ENCODE data around the gene ELMO3. TPM values are rescaled to one million over a fixed set of nuclear protein-coding genes. Genes with fewer than 3 reads are reported as not detected.

The ELMO3 gene
- total RNA-seq, 8 experiments from 2014 or later: 0.43 to 2.8 (median 1.2) TPM

DNA sequence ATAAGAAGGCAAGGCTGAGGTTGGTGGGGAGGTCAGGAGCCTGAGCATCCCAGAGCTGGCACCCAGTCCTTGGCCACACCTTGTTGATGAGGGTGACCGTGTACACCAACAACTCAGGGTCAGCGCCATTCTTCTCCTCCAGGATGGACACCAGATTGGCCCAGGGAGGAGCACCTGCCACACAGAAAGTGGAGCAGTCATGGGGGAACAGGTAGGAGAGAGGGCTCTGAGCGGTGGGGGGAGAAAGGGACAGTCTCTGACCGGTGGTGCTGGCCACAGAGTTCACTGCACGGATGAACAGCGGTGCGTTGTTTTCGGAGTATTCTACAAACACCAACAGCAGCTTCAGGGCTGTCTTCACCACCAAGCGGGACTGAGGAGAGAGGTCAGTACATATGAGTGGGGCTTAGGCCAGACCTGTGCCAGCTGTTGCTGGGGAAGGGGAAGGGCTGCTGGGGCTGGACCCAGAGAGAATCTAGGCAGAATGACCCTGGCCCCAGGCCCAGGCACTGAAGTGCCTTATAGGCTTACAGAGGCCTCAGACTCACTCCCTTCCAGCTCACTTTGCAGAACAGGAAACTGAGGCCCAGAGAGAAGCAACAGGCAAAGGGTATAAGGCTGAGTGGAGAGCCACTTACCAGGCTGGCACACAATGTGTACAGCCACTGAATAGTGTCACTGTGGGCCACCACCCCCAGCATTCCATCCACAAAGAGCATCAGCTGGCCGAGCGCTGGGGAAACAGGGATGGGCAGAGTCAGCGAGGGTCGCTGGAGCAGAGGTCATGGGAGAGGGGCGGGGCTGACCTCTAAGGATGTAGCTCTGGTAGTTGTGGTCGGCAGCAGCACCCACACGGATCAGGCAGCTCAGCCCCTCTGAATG is 38.7 kb downstream of the ELMO3 start:
- Histone ChIP-seq H3K4me1 (replicated peaks in 1 of 2) (peaks cover 3 to 6% of the 10 kb centered on the region in 2 donors), H3K4me3 (no peak overlapping the region), H3K27ac (no peak overlapping the region)
- WGBS, 10 experiments: 41 to 100% (median 80%) methylated on average over 5 to 8 of the region's 16 CpGs; no CpG with 5 or more reads in 6 of the 10 experiments
- in situ Hi-C loops (cut with MboI; ENCODE audit: low pct_unique_long_range_greater_than_20kb in 2 of 9, low sequenced_read_pairs in 9 of 9, unreplicated experiment in 9 of 9): loop anchor here in 1 of 9 experiments (25.0 kb wide), 1 partner anchor 175 kb away; the partner anchor contains the start of gene ZDHHC1
- ATAC-seq (replicated peaks in 6 of 8): no peak

DNA sequence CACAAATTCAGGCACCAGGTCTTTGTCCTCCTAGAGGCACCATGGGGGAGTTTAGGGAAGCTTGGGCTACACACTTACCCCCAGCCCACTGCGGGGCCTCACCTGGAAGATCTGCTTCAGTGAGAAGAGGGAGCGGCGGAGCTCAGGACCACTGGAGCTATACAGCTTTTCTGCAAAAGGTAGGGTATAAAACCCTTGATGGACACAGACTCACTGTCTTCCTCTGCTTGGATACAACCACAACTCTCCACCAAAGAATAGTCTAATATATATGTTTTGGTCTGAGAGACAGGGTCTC is 39.3 kb downstream of the ELMO3 start:
- Histone ChIP-seq H3K27ac (no peak overlapping the region), H3K4me3 (no peak overlapping the region), H3K4me1 (replicated peaks in 1 of 2) (peaks cover 3 to 6% of the 10 kb centered on the region in 2 donors)
- in situ Hi-C loops (cut with MboI; ENCODE audit: low pct_unique_long_range_greater_than_20kb in 2 of 9, low sequenced_read_pairs in 9 of 9, unreplicated experiment in 9 of 9): loop anchor here in 1 of 9 experiments (25.0 kb wide), 1 partner anchor 174 kb away; the partner anchor contains the start of gene ZDHHC1
- no peak for ATAC-seq (replicated peaks in 6 of 8)
- WGBS, 10 experiments: 80 to 100% methylated on average over 1 of the region's 3 CpGs; no CpG with 5 or more reads in 8 of the 10 experiments

DNA sequence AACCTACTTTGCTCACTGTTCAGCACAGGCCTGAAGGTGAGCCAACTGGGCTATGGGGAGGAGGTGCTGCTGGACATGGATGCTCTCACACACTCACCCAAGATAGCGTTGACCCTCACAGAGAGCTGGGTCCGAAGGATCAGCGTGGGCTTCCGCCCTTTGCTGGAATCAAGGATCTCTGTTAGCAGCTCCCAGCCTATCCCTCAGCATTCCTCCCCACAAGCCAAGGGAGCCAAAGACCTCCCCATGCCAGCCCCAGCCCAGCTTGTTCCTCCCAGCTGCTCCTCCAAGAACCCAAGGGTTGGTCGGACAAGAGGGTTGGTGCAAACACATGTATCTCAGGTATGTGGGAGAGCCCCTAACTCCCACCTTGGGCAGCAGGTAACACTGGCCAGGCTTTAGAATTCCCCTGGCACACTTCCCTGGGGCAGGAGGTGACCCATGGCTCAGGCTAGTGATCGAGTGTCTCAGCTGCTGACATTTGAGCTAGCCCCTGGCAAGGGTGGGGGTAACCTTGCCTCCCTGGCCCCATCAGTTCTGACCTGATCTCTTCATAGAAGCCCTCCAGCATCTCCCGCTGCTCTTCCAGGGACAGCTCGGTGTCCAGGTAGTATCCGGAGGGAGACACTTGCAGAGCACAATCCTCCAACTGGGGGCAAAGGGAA is 40.0 kb downstream of the ELMO3 start:
- no peak overlapping the region for H3K27ac ChIP-seq
- ATAC-seq (replicated peaks in 6 of 8): no peak
- WGBS, 10 experiments: 82 to 100% methylated on average over 1 to 2 of the region's 9 CpGs; no CpG with 5 or more reads in 8 of the 10 experiments
- in situ Hi-C loops (cut with MboI; ENCODE audit: low pct_unique_long_range_greater_than_20kb in 2 of 9, low sequenced_read_pairs in 9 of 9, unreplicated experiment in 9 of 9): loop anchor here in 1 of 9 experiments (25.0 kb wide), 1 partner anchor 173 kb away; the partner anchor contains the start of gene ZDHHC1
- peaks cover 3 to 6% of the 10 kb centered on the region in 2 donors for H3K4me1 ChIP-seq (replicated peaks in 1 of 2)
- no peak overlapping the region for H3K4me3 ChIP-seq

DNA sequence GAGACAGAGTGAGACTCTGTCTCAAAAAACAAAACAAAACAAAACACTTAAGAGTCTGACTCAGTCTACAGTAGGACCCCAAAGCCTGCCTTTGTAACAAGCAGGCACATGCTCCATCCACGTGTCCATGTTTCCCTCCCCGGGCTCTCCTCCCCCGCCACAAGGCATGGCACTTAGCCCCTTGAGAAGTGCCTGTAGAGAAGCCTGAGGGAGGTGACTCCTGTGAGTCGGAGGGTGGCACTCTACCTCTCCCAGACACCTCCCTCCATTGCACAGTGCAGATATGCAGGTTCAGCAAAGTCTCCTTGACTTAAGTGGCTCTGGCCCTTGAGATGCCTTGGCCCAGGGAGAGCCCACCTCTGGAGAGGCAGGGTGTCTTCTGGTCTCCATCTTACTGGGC is 41.6 kb downstream of the ELMO3 start:
- no peak overlapping the region for H3K4me3 ChIP-seq
- H3K27ac ChIP-seq: no peak overlapping the region
- peaks cover 5 to 6% of the 10 kb centered on the region in 2 donors for H3K4me1 ChIP-seq (replicated peaks in 1 of 2)
- in situ Hi-C loops (cut with MboI; ENCODE audit: low pct_unique_long_range_greater_than_20kb in 2 of 9, low sequenced_read_pairs in 9 of 9, unreplicated experiment in 9 of 9): loop anchor here in 1 of 9 experiments (25.0 kb wide), 1 partner anchor 172 kb away; the partner anchor contains the start of gene ZDHHC1
- ATAC-seq (replicated peaks in 6 of 8): no peak
- WGBS, 10 experiments: 80 to 100% (median 85%) methylated on average over 1 to 3 of the region's 4 CpGs; no CpG with 5 or more reads in 6 of the 10 experiments

DNA sequence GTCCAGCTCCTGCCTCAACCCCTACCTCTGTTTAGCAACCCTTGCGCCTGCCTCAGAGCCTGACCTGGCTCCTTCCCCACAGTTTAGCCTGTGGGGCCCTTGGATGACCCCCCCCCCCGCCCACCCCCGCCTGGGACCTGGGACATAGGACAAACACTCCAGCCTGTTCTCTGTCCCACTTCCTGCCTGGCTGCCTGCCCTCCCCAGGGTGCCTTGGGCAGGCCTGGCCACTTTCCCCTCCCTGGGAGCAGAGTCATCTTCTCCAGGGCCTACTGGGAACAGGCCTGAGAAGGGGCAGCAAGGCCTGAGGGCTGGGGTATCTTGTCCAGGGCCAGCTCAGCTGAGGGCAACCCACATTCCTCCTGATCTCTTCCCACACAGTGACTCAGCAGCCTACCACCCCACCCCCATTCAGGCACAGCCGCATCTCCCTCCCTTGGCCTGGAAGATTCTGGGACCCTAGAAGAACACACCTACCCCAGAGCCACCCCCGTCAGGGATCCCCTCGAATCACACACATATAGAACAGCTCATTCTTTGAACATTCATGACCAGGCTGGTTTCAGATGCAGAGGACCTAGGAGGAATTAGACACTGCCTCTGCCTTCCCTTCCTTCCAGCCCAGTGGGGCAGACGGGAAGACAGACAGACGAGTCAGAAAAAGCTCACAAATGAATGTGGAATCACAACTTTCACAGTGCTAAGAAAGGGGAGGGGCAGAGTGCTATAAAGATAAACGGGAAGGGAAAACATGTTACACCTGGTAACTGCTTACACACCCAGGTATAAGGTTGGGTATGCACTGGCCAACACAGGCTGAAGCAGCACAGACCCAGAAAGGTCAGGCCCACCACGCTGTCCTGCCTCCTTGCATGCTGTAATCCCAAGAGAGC is 42.3 kb downstream of the ELMO3 start:
- Histone ChIP-seq H3K4me1 (replicated peaks in 1 of 2) (peaks cover 3 to 5% of the 10 kb centered on the region in 2 donors), H3K4me3 (no peak overlapping the region), H3K27ac (no peak overlapping the region)
- ATAC-seq (replicated peaks in 6 of 8): peak in 5 of 8 experiments; percentile 2 to 12 (median 6)
- in situ Hi-C loops (cut with MboI; ENCODE audit: low pct_unique_long_range_greater_than_20kb in 2 of 9, low sequenced_read_pairs in 9 of 9, unreplicated experiment in 9 of 9): loop anchor here in 1 of 9 experiments (25.0 kb wide), 1 partner anchor 171 kb away; the partner anchor contains the start of gene ZDHHC1
- WGBS, 10 experiments: 40 to 100% (median 73%) methylated on average over 1 to 5 of the region's 10 CpGs; no CpG with 5 or more reads in 4 of the 10 experiments

DNA sequence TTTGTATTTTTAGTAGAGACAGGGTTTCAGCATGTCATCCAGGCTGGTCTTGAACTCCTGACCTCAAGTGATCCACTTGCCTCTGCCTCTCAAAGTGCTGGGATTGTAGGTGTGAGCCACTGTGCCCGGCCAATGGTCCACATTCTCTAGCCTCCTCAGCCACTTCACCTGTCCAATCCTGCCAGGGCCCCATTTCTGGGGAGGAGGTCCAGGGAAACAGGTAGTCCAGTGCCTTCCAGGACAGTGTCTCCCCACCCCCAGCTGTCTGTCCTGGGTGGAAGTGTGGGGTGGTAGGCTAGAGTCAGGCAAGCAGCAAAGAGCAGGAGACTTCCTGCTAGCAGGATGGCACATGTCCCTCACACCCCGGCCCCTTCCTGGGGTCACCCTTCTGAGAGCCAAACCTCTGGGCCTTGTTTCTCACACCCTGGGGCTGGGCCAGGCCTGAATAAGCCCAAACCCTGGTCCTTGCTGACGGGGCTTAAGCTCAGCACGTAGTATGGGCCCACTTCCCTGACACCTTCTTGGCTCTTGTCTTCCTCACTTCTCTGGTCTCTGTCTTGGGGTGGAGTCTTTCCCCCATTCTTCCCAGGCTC is 43.3 kb downstream of the ELMO3 start:
- in situ Hi-C loops (cut with MboI; ENCODE audit: low pct_unique_long_range_greater_than_20kb in 2 of 9, low sequenced_read_pairs in 9 of 9, unreplicated experiment in 9 of 9): loop anchor here in 1 of 9 experiments (25.0 kb wide), 1 partner anchor 170 kb away; the partner anchor contains the start of gene ZDHHC1
- ATAC-seq (replicated peaks in 6 of 8): no peak
- peaks cover 3 to 5% of the 10 kb centered on the region in 2 donors for H3K4me1 ChIP-seq (replicated peaks in 1 of 2)
- WGBS, 10 experiments: 60 to 100% methylated on average over 1 of the region's 4 CpGs; no CpG with 5 or more reads in 8 of the 10 experiments
- no peak overlapping the region for H3K4me3 ChIP-seq
- no peak overlapping the region for H3K27ac ChIP-seq

DNA sequence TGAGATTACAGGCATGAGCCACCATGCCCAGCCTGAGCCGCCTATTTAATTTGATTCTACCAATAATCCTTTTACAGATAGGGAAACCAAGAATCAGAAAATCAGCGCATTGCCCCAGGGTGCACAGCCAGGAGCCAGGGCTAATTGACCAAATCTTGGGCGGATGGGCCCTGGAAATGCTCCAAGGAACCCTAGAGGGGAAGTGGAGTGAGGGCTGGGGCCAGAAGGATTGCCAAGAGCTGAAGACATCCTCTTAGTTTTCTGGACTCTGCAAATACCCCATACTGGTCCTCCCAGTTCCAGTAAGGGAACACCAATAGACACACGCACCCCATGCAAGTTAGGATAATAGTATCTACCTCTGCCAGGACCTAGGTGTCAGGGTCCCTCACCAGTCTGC is 44.5 kb downstream of the ELMO3 start:
- Histone ChIP-seq H3K4me1 (replicated peaks in 1 of 2) (peaks cover 3 to 5% of the 10 kb centered on the region in 2 donors), H3K27ac (no peak overlapping the region), H3K4me3 (no peak overlapping the region)
- no peak for ATAC-seq (replicated peaks in 6 of 8)
- in situ Hi-C loops (cut with MboI; ENCODE audit: low pct_unique_long_range_greater_than_20kb in 2 of 9, low sequenced_read_pairs in 9 of 9, unreplicated experiment in 9 of 9): loop anchor here in 1 of 9 experiments (25.0 kb wide), 1 partner anchor 169 kb away; the partner anchor contains the start of gene ZDHHC1
- WGBS, 10 experiments: 70 to 100% (median 90%) methylated on average over 1 to 4 of the region's 4 CpGs; no CpG with 5 or more reads in 5 of the 10 experiments

DNA sequence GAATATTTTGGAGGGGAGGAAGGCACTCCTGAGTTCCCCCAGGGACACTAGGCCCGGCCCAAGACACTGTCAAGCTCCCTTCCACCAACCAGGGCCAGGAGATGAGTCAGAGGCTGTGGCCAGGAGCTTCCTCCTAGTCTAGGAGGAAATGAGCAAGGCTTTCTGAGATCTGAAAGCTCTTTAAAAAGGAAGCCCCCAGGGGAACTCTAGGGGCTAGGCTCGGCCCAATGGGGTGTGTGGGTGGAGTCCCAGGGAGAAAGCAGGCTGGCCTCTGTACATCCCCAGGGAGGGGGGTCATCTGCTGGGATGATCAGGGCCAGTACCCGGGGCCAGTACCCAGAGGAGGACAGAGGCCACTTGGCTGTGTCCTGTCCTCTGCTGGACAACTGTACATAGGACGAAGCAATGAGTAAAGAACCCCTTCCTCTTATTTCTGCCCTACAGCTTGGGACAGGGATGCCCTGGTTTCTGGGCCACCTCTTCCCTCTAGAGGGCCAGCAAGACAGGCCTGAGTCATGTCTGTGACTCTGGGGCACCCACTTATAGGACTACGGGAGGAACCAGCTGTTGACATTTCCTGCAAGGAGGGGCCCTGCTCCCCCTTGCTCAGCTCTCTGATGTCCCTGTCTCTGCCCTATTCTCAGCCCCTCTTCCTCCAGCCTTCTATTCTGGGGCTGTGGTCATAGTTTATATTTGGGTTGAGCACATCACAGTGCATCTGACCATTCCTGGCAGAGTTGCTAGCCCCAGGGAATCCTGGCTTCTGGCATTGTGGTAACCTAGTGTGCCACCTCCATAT is 45.7 kb downstream of the ELMO3 start:
- H3K4me3 ChIP-seq: no peak overlapping the region
- peaks cover 8 to 10% of the 10 kb centered on the region in 2 donors for H3K4me1 ChIP-seq (replicated peaks in 1 of 2)
- H3K27ac ChIP-seq: no peak overlapping the region
- in situ Hi-C loops (cut with MboI; ENCODE audit: low pct_unique_long_range_greater_than_20kb in 2 of 9, low sequenced_read_pairs in 9 of 9, unreplicated experiment in 9 of 9): loop anchor here in 1 of 9 experiments (25.0 kb wide), 1 partner anchor 168 kb away; the partner anchor contains the start of gene ZDHHC1
- whole genome bisulfite sequencing, 10 experiments: 0 to 88% (median 49%) methylated on average over 1 to 2 of the region's 5 CpGs; no CpG with 5 or more reads in 4 of the 10 experiments
- peak in 2 of 8 experiments; percentile 8 to 12 for ATAC-seq (replicated peaks in 6 of 8)

DNA sequence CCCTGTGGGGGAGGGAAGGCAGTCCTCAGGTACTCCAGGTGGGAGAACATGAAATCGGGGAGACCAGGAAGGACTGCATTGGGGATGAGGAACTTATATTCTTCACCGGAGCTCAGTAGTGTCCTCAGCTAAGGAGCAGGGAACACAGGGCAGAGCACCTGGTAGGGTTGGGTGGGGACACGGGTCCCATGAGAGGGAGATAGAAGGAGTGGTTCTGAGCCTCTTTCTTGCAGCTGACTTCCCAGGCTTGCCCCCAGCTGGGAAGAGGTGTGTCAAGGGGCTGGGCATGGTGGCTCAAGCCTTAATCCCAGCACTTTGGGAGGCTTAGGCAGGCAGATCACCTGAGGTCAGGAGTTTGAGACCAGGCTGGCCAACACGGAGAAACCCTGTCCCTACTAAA is 46.3 kb downstream of the ELMO3 start:
- no peak for ATAC-seq (replicated peaks in 6 of 8)
- H3K4me1 ChIP-seq (replicated peaks in 1 of 2): peaks cover 9 to 10% of the 10 kb centered on the region in 2 donors
- no peak overlapping the region for H3K4me3 ChIP-seq
- in situ Hi-C loops (cut with MboI; ENCODE audit: low pct_unique_long_range_greater_than_20kb in 2 of 9, low sequenced_read_pairs in 9 of 9, unreplicated experiment in 9 of 9): loop anchor here in 1 of 9 experiments (25.0 kb wide), 1 partner anchor 167 kb away; the partner anchor contains the start of gene ZDHHC1
- WGBS, 10 experiments: 80 to 100% (median 92%) methylated on average over 1 to 4 of the region's 4 CpGs; no CpG with 5 or more reads in 5 of the 10 experiments
- H3K27ac ChIP-seq: no peak overlapping the region

DNA sequence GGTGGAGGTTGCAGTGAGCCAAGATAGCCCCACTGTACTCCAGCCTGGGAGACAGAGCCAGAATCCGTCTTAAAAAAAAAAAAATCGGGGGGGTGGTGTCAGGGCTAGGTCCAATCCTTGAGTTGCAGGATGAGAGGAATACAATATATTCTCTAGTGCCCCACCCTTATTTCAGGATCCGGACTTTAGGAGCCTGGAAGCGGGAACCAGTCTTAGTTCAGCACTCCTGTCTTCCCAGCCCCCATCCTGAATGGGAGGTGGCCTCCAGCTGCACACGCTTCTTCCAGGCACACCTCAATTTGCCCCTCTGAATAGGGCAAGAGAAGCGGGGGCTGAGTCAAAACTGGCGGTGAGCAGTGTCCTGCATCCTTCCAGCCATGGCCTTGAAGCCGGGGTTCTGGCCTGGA is 46.7 kb downstream of the ELMO3 start:
- 0 to 38% (median 0%) methylated on average over 2 to 5 of the region's 8 CpGs; no CpG with 5 or more reads in 4 of the 10 experiments for WGBS, 10 experiments
- peaks cover 9 to 10% of the 10 kb centered on the region in 2 donors for H3K4me1 ChIP-seq (replicated peaks in 1 of 2)
- H3K27ac ChIP-seq: peak overlapping the region in 1 of 2 donors; percentile 13
- no peak for ATAC-seq (replicated peaks in 6 of 8)
- H3K4me3 ChIP-seq: peak overlapping the region; percentile 38 to 49 (median 47)
- in situ Hi-C loops (cut with MboI; ENCODE audit: low pct_unique_long_range_greater_than_20kb in 2 of 9, low sequenced_read_pairs in 9 of 9, unreplicated experiment in 9 of 9): loop anchor here in 1 of 9 experiments (25.0 kb wide), 1 partner anchor 167 kb away; the partner anchor contains the start of gene ZDHHC1

Data from motor neuron (in vitro differentiated cells).